NCI-H1436 treated with DMSO at 0.1 percent for 48 hours (cell line): ENCODE data around the gene TMEM218.
"Not testable (repeated sequence)": the region's sequence is repeated elsewhere in the genome, so short reads cannot be mapped to it uniquely, and the experiment has no call there.

Experiments used
- DNase-seq: peaks from one replicate; lab custom pipeline; 2025; lab: John Stamatoyannopoulos, UW

Gene TMEM218

GRCh38 chr11:125075900-125076317 lies 35.5 kb downstream of the TMEM218 start:
- DNase-seq: no peak

- DNase-seq: no peak
Measured at GRCh38 chr11:125075242-125075625, 36.2 kb downstream of the TMEM218 start.

GRCh38 chr11:125074511-125075241 lies 36.8 kb downstream of the TMEM218 start:
- no peak for DNase-seq

- no peak for DNase-seq
Measured at GRCh38 chr11:125073616-125074483, 37.6 kb downstream of the TMEM218 start.

GRCh38 chr11:125072961-125073590 lies 38.4 kb downstream of the TMEM218 start:
- no peak for DNase-seq

- DNase-seq: no peak
Measured at GRCh38 chr11:125072218-125072960, 39.0 kb downstream of the TMEM218 start.

GRCh38 chr11:125071846-125072217 lies 39.6 kb downstream of the TMEM218 start:
- no peak for DNase-seq

GRCh38 chr11:125071435-125071834 lies 40.0 kb downstream of the TMEM218 start:
- DNase-seq: no peak

- DNase-seq: no peak
Measured at GRCh38 chr11:125070699-125071254, 40.6 kb downstream of the TMEM218 start.

- no peak for DNase-seq
Measured at GRCh38 chr11:125069796-125070195, 41.6 kb downstream of the TMEM218 start.

GRCh38 chr11:125069008-125069407 lies 42.4 kb downstream of the TMEM218 start:
- DNase-seq: no peak

GRCh38 chr11:125068368-125068767 lies 43.1 kb downstream of the TMEM218 start:
- DNase-seq: no peak

- DNase-seq: no peak
Measured at GRCh38 chr11:125064070-125064469, 47.4 kb downstream of the TMEM218 start.

GRCh38 chr11:125063429-125064043 lies 47.9 kb downstream of the TMEM218 start:
- DNase-seq: no peak

- DNase-seq: no peak
Measured at GRCh38 chr11:125062931-125063428, 48.4 kb downstream of the TMEM218 start, which contains the start of gene SLC37A2. Gene SLC37A2, plus strand, starts transcription at chr11:125063305. Its CDS starts 63 bp downstream, at chr11:125063368.

GRCh38 chr11:125062218-125062930 lies 49.1 kb downstream of the TMEM218 start:
- DNase-seq: no peak

- DNase-seq: no peak
Measured at GRCh38 chr11:125061281-125061680, 50.1 kb downstream of the TMEM218 start.

- DNase-seq: no peak
Measured at GRCh38 chr11:125057693-125058016, 53.8 kb downstream of the TMEM218 start.

GRCh38 chr11:125056931-125057692 lies 54.3 kb downstream of the TMEM218 start:
- DNase-seq: no peak

- not testable (repeated sequence) for DNase-seq
Measured at GRCh38 chr11:125056111-125056510, 55.3 kb downstream of the TMEM218 start.
